WTC11 (cell line): Measurements from ENCODE around the gene TGM2. TPM values are rescaled to one million over a fixed set of nuclear protein-coding genes. Genes with fewer than 3 reads are reported as not detected.
A peak's percentile ranks its signal among the peaks of the same experiment; 100 is the strongest.

Experiments used
- ATAC-seq: fragments of 200-7000 bp; cut with Tn5 transposase; 2 replicates; pipeline ENCODE4 v1.10.0; 2021; ENCODE audit warnings: mild to moderate bottlenecking, moderate library complexity
- CTCF ChIA-PET: fragments of 300-600 bp; sonication (Branson Sonifier 250); formaldehyde crosslinking; loops from one replicate; lab custom pipeline; 2021; ENCODE audit warnings: antibody characterized with exemption; lab: Charles Lee
- POLR2A ChIA-PET: fragments of 350-600 bp; sonication (Branson Sonifier 250); formaldehyde crosslinking; loops from one replicate; lab custom pipeline; 2021; ENCODE audit warnings: antibody characterized with exemption; lab: Charles Lee
- DNase-seq: peaks from one replicate; pipeline ENCODE4 v3.0.0; 2021; ENCODE audit warnings: low spot score
- H3K27ac Mint-ChIP-seq: 2 replicates; pipeline ENCODE4 v1.8.0; 2021; ENCODE audit warnings: mixed read lengths
- H3K27me3 Mint-ChIP-seq: 2 replicates; pipeline ENCODE4 v1.8.0; 2021; ENCODE audit warnings: low read depth, mild to moderate bottlenecking, moderate library complexity, mixed read lengths
- H3K36me3 Mint-ChIP-seq: 2 replicates; pipeline ENCODE4 v1.8.0; 2021; ENCODE audit warnings: mixed read lengths
- H3K4me1 Mint-ChIP-seq: 2 replicates; pipeline ENCODE4 v1.8.0; 2022; ENCODE audit warnings: mixed read lengths
- H3K4me3 Mint-ChIP-seq: 2 replicates; pipeline ENCODE4 v1.8.0; 2021; ENCODE audit warnings: mild to moderate bottlenecking, moderate library complexity, mixed read lengths
- H3K9me3 Mint-ChIP-seq: 2 replicates; pipeline ENCODE4 v1.8.0; 2021; ENCODE audit warnings: mixed read lengths
- AFF4 ChIP-seq: sonication (generic); formaldehyde crosslinking; IDR thresholded peaks from 2 replicates; pipeline ENCODE4 v1.8.1; 2023; ENCODE audit warnings: mild to moderate bottlenecking, missing genetic modification reagents, borderline replicate concordance
- ATF2 ChIP-seq: sonication (generic); formaldehyde crosslinking; IDR thresholded peaks from 2 replicates; pipeline ENCODE4 v1.8.1; 2022; ENCODE audit warnings: low read depth, missing genetic modification reagents, borderline replicate concordance
- CBFB ChIP-seq: sonication (generic); formaldehyde crosslinking; IDR thresholded peaks from 2 replicates; pipeline ENCODE4 v1.8.1; 2022; ENCODE audit warnings: mild to moderate bottlenecking, low read depth, missing genetic modification reagents
- ETV6 ChIP-seq: sonication (generic); formaldehyde crosslinking; IDR thresholded peaks from 2 replicates; pipeline ENCODE4 v1.8.1; 2022; ENCODE audit warnings: mild to moderate bottlenecking, missing genetic modification reagents
- GTF2I ChIP-seq: fragments of 250-450 bp; sonication (Bioruptor Pico); conservative IDR thresholded peaks from 2 replicates; pipeline ENCODE4 v1.4.0; 2021; ENCODE audit warnings: mild to moderate bottlenecking
- MLX ChIP-seq: sonication (generic); formaldehyde crosslinking; IDR thresholded peaks from 2 replicates; pipeline ENCODE4 v1.8.1; 2023; ENCODE audit warnings: mild to moderate bottlenecking, missing genetic modification reagents, moderate library complexity
- NFATC4 ChIP-seq: fragments of 250-450 bp; sonication (Bioruptor Pico); IDR thresholded peaks from 2 replicates; pipeline ENCODE4 v1.9.0; 2021; ENCODE audit warnings: mild to moderate bottlenecking
- NR3C1 ChIP-seq: sonication (generic); formaldehyde crosslinking; conservative IDR thresholded peaks from 2 replicates; pipeline ENCODE4 v1.8.1; 2023; ENCODE audit warnings: low read depth, mild to moderate bottlenecking, missing genetic modification reagents
- USF2 ChIP-seq: sonication (generic); formaldehyde crosslinking; IDR thresholded peaks from 2 replicates; pipeline ENCODE4 v1.8.1; 2023; ENCODE audit warnings: mild to moderate bottlenecking, missing genetic modification reagents, moderate library complexity
- ZBTB21 ChIP-seq: sonication (generic); formaldehyde crosslinking; IDR thresholded peaks from 2 replicates; pipeline ENCODE4 v1.8.1; 2023; ENCODE audit warnings: mild to moderate bottlenecking, missing genetic modification reagents, borderline replicate concordance
- ZNF281 ChIP-seq: sonication (generic); formaldehyde crosslinking; IDR thresholded peaks from 2 replicates; pipeline ENCODE4 v1.8.0; 2023; ENCODE audit warnings: mild to moderate bottlenecking, missing genetic modification reagents
- ZNF671 ChIP-seq: fragments of 250-450 bp; sonication (Bioruptor Pico); IDR thresholded peaks from 2 replicates; pipeline ENCODE4 v1.8.0; 2021; ENCODE audit warnings: mild to moderate bottlenecking
- total RNA-seq: library from RNA; stranded (reverse); gene quantifications from 3 replicates; pipeline ENCODE4 v1.2.3, GENCODE V29; 2021

TGM2 gene
- total RNA-seq, 1 experiment from 2014 or later: 1.5 TPM

- TF ChIP-seq AFF4 (CRISPR knock-in tag): no peak
Measured at GRCh38 chr20:38203981-38204357, 38.9 kb upstream of the TGM2 start (continued).

- ATAC-seq: peak; percentile 34; the same call in 1 of the 2 replicates
- DNase-seq: no peak
- Mint-ChIP-seq H3K9me3 (0 out of 2 replicates have a peak, but pooled peaks cover 3% of the 10 kb centered on the region), H3K4me3 (no peak overlapping the region), H3K27ac (no peak overlapping the region), H3K4me1 (peaks cover 2% of the 10 kb centered on the region; the same call in 1 of the 2 replicates), H3K36me3 (no peaks in the 10 kb centered on the region), H3K27me3 (no peaks in the 10 kb centered on the region; the same call in 1 of the 2 replicates)
- no peak for TF ChIP-seq ZNF281 (CRISPR knock-in tag)
- TF ChIP-seq NFATC4 (CRISPR knock-in tag): no peak
- TF ChIP-seq ATF2 (CRISPR knock-in tag): no peak
- no peak for TF ChIP-seq ZBTB21 (CRISPR knock-in tag)
- TF ChIP-seq MLX (CRISPR knock-in tag): no peak
- no peak for TF ChIP-seq ETV6
- no peak for TF ChIP-seq NR3C1
- TF ChIP-seq CBFB (CRISPR knock-in tag): no peak
- no peak for TF ChIP-seq GTF2I (CRISPR knock-in tag)
- no peak for TF ChIP-seq ZNF671 (CRISPR knock-in tag)
- POLR2A ChIA-PET: no interaction called here
- CTCF ChIA-PET: interaction anchor here (1.5 kb wide), 1 partner anchor 18 kb away, joined by 7 read pairs; no protein-coding TSS in a partner anchor
Measured at GRCh38 chr20:38203337-38203980, 38.4 kb upstream of the TGM2 start.

GRCh38 chr20:38202982-38203293 lies 37.9 kb upstream of the TGM2 start:
- H3K27me3 Mint-ChIP-seq: no peaks in the 10 kb centered on the region; the same call in 1 of the 2 replicates
- H3K9me3 Mint-ChIP-seq: 0 out of 2 replicates have a peak, but pooled peaks cover 3% of the 10 kb centered on the region
- H3K4me1 Mint-ChIP-seq: peaks cover 8% of the 10 kb centered on the region
- ATAC-seq: no peak; the same call in 1 of the 2 replicates
- POLR2A ChIA-PET: no interaction called here
- CTCF ChIA-PET: interaction anchor here (1.2 to 1.5 kb wide), 2 partner anchors 16 to 18 kb away, joined by 4 to 7 read pairs; no protein-coding TSS in a partner anchor
- H3K36me3 Mint-ChIP-seq: no peaks in the 10 kb centered on the region
- TF ChIP-seq NFATC4 (CRISPR knock-in tag): no peak
- TF ChIP-seq USF2: peak; percentile 50; the same call in 1 of the 2 replicates
- no peak overlapping the region for H3K27ac Mint-ChIP-seq
- no peak for DNase-seq
- H3K4me3 Mint-ChIP-seq: no peak overlapping the region
